ENCODE data around the gene MYBPC1.

DNA sequence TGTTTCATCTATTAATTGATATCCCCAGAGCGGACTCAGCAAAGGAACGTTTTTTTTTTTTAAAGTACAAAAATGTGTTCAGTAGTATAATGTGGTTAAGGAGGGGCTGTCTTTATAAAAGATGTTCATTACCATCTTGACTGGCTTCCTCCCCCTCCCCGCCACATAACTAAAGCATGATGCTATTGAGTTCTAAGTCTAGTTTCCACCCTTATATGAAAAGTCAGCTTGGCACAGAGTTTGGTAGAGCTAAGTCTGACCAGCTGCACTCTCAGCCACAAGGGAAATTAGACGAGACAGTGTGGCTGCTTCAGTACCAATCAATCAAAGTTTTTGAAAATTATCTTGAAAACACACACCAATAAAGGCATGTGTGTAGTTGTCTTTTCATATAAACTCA lies 1.9 kb upstream of the MYBPC1 start:
- TF ChIP-seq CTCF (tag by site-specific recombination; IDR thresholded peaks at IDR 0.05) (no peak), ZNF785 (tag by site-specific recombination; IDR thresholded peaks at IDR 0.05) (no peak), PBX3 (CRISPR knock-in tag; IDR thresholded peaks at IDR 0.05) (no peak), ZNF404 (tag by site-specific recombination; IDR thresholded peaks at IDR 0.05) (no peak), MZF1 (tag by site-specific recombination; IDR thresholded peaks at IDR 0.05; ENCODE audit: borderline replicate concordance) (no peak), BCL11A (tag by site-specific recombination; IDR thresholded peaks at IDR 0.05; ENCODE audit: low read depth) (no peak), EGR2 (tag by site-specific recombination; IDR thresholded peaks at IDR 0.05; ENCODE audit: low read depth) (no peak), ZNF274 (IDR thresholded peaks at IDR 0.05; ENCODE audit: low read length) (no peak), ZNF274 (tag by site-specific recombination; IDR thresholded peaks at IDR 0.05; ENCODE audit: borderline replicate concordance) (no peak), ZNF830 (tag by site-specific recombination; IDR thresholded peaks at IDR 0.05; ENCODE audit: low read depth) (no peak), ZNF302 (tag by site-specific recombination; IDR thresholded peaks at IDR 0.05; ENCODE audit: low read depth) (no peak), ZNF529 (tag by site-specific recombination; IDR thresholded peaks at IDR 0.05; ENCODE audit: insufficient replicate concordance) (no peak), ZNF132 (tag by site-specific recombination; IDR thresholded peaks at IDR 0.05; ENCODE audit: borderline replicate concordance) (no peak)
- TF ChIP-seq, protein P1, sequence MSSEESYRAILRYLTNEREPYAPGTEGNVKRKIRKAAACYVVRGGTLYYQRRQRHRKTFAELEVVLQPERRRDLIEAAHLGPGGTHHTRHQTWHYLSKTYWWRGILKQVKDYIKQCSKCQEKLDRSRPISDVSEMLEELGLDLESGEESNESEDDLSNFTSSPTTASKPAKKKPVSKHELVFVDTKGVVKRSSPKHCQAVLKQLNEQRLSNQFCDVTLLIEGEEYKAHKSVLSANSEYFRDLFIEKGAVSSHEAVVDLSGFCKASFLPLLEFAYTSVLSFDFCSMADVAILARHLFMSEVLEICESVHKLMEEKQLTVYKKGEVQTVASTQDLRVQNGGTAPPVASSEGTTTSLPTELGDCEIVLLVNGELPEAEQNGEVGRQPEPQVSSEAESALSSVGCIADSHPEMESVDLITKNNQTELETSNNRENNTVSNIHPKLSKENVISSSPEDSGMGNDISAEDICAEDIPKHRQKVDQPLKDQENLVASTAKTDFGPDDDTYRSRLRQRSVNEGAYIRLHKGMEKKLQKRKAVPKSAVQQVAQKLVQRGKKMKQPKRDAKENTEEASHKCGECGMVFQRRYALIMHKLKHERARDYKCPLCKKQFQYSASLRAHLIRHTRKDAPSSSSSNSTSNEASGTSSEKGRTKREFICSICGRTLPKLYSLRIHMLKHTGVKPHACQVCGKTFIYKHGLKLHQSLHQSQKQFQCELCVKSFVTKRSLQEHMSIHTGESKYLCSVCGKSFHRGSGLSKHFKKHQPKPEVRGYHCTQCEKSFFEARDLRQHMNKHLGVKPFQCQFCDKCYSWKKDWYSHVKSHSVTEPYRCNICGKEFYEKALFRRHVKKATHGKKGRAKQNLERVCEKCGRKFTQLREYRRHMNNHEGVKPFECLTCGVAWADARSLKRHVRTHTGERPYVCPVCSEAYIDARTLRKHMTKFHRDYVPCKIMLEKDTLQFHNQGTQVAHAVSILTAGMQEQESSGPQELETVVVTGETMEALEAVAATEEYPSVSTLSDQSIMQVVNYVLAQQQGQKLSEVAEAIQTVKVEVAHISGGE (tag by site-specific recombination; conservative IDR thresholded peaks at IDR 0.05; ENCODE audit: low read depth): no peak
- TF ChIP-seq, protein P2, sequence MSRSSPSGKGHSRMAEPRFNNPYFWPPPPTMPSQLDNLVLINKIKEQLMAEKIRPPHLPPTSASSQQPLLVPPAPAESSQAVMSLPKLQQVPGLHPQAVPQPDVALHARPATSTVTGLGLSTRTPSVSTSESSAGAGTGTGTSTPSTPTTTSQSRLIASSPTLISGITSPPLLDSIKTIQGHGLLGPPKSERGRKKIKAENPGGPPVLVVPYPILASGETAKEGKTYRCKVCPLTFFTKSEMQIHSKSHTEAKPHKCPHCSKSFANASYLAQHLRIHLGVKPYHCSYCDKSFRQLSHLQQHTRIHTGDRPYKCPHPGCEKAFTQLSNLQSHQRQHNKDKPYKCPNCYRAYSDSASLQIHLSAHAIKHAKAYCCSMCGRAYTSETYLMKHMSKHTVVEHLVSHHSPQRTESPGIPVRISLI (tag by site-specific recombination; IDR thresholded peaks at IDR 0.05): no peak

All from HEK293 (cell line).